ENCODE results near the gene AMPD2.

The AMPD2 gene

DNA sequence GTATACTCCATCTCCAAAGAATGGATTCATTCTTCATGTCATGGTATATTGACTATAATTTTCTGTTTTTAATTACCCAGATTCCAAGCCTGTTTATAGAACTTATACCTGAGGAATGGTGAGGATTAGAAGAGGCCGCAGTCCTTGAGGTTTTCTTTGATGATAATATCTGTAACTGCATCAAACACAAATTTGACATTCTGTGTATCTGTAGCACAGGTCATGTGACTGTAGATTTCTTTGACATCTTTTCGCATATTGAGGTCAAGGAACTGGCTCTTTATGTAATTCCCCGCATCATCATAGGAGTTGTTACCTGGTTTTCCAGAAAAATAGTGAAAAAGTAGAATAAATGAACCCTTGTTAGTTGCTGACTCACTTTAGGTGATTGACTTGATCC lies 16.4 kb upstream of the AMPD2 start:
- peak overlapping the region; percentile 72 for H3K27ac ChIP-seq
- TF ChIP-seq, protein P1, sequence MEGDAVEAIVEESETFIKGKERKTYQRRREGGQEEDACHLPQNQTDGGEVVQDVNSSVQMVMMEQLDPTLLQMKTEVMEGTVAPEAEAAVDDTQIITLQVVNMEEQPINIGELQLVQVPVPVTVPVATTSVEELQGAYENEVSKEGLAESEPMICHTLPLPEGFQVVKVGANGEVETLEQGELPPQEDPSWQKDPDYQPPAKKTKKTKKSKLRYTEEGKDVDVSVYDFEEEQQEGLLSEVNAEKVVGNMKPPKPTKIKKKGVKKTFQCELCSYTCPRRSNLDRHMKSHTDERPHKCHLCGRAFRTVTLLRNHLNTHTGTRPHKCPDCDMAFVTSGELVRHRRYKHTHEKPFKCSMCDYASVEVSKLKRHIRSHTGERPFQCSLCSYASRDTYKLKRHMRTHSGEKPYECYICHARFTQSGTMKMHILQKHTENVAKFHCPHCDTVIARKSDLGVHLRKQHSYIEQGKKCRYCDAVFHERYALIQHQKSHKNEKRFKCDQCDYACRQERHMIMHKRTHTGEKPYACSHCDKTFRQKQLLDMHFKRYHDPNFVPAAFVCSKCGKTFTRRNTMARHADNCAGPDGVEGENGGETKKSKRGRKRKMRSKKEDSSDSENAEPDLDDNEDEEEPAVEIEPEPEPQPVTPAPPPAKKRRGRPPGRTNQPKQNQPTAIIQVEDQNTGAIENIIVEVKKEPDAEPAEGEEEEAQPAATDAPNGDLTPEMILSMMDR (conservative IDR thresholded peaks at IDR 0.05), result no peak

DNA sequence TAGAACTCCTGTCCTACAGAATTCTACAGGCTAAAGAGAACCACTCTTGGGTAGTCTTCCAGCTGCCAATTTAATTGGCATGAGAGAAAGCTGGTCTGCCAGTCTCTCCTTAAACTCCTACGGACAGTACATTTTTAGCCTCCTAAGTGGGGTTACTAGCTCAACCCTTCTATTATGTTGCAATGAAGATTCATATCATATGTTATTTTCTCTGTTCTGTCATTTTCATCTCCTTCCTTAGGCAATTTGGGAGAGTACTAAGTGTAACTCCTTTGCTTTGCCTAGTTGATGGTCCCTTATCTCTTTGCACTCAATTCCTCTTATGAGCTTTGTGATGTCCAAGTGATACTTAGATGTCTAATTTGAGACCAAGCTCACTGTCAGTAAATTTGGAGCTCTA lies 14.3 kb upstream of the AMPD2 start:
- no peak overlapping the region for H3K27ac ChIP-seq
- TF ChIP-seq, protein P1 (conservative IDR thresholded peaks at IDR 0.05), result no peak

DNA sequence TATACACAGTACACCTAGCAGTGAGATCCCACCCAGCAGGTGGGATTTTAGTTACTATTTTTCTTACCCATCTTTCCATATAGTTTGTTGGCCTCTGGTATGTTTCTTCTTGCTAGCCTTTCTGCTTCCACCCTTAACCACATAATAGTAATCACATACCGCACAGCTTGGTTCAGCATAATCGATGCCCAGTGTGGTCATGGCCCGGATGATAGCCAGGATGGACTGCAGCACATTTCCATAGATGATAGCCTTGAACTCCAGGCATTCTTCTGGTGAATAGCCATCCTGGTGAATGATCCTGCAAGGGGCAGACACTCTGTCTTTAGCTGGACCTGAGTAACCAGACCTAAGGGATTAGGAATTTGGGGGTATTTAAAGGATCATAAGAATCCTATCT lies 9.8 kb upstream of the AMPD2 start:
- TF ChIP-seq, protein P1 (conservative IDR thresholded peaks at IDR 0.05), result no peak
- no peak overlapping the region for H3K27ac ChIP-seq

DNA sequence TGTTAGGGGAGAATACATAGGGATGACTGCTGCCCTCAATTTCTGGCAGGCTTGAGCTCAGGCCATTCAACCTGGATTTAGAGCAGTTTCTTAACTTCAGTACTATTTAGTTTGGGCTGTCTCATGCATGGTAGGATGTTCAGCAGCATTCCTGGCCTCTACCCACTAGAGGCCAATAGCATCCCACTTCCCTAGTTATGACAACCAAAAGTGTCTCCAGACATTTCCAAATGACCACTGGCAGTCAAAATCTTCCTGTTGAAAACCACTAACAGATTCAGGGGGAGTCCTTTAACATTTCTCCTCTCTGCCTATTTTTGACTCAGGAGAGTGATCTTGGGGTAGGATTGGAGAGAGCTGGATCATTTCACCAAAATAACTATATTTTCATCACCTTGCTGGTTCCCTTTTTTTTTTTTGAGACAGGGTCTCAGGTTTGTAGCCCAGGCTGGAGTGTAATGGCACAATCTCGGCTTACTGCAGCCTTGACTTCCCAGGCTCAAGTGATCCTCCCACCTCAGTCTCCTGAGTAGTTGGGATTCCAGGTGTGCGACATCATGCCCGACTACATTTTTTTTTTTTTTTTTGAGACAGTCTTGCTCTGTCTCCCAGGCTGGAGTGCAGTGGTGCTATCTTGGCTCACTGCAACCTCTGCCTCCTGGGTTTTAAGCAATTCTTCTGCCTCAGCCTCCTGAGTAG lies 8.9 kb upstream of the AMPD2 start:
- TF ChIP-seq, protein P1 (conservative IDR thresholded peaks at IDR 0.05), result no peak
- no peak overlapping the region for H3K27ac ChIP-seq

DNA sequence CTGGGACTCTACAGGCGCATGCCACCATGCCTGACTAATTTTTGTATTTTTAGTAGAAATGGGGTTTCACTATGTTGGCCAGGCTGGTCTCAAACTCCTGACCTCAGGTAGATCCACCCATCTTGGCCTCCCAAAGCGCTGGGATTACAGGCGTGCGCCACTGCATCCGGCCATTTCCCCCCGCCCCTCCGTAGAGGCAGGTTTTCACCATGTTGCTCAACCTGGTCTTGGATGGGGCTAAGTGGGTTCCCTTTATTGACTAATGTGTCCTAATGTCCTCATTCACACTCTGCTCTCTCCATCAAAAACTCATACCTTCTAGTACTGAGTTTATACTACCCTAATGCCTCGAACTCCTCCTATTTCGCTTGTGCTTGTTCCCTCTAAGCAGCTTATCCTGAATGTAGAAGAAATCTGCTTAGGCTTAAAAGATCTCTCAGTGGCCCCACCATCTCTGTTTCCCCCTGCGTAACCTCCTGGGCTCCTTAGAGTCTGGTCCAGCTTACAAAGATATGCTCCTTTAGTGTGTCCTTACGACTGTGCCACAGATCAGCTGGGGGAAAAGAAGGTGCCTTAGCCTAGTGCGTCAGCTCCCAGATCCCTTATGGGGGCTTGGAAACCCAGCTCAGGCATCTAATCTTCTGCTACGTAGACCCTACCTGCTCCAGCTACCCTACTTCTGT lies 8.2 kb upstream of the AMPD2 start:
- TF ChIP-seq, protein P1 (conservative IDR thresholded peaks at IDR 0.05), result no peak
- no peak overlapping the region for H3K27ac ChIP-seq

DNA sequence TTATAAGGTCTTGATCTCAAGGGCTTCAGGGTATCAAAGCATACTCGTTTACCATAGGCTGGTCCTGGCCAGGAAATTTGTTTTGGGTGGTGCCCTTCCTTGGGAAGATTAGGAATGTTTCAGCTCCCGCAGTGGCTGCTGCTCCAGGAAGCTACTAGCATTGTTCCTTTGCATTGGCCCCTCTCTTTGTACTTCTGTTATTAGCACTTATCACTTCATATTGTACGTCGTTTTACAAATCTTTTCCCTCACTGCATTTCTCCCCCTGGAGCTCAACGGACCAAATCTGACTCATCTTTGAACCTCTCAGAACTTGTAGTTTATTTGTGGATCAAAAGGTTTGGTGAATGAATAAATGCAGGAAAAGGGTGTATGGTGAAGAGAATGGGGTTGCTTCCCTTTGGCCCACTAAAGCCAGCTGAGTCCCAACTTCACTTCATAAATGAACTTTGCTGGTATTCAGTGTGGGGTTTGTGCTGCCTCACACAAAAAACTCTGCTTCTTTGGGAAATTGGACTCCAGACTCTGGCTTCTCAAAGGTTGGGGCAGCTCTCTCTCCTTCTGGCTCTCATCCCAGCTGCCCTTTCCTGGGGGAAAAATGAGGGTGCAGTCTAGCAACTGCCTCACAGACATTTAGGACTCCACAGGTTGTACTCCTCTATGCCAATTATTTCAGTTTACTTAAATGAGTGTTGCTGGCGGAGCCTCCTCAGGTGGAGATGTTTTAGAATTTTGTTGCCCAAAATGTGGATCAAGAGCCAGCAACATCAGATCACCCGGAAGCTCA lies 6.1 kb upstream of the AMPD2 start:
- H3K27ac ChIP-seq, result no peak overlapping the region
- TF ChIP-seq, protein P1 (conservative IDR thresholded peaks at IDR 0.05), result no peak

DNA sequence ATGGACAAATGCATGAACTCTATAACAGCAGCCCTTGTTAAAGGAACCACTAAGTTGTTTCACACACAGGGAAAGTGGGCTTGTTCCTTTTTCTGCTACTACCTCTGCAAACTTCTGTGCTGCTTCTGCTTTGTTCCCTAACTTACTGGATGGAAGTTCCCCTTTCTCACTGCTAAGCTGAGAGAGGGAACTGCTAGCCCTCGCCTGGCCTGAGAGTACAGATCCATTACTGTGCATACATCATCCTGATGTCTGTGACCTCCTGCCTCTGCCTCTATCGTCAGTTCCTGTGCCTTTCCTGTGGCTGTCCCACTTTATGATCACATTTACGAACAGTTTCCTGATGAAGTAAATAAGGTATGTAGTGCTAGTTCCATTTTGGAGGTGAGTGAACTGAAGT lies 3.8 kb upstream of the AMPD2 start:
- TF ChIP-seq, protein P1 (conservative IDR thresholded peaks at IDR 0.05), result no peak
- H3K27ac ChIP-seq, result peak overlapping the region; percentile 29
